ENCODE measurements around the gene UBAC2.
A peak's percentile ranks its signal among the peaks of the same experiment; 100 is the strongest.
"Not testable (repeated sequence)": the region's sequence is repeated elsewhere in the genome, so short reads cannot be mapped to it uniquely, and the experiment has no call there.

Gene UBAC2

DNA sequence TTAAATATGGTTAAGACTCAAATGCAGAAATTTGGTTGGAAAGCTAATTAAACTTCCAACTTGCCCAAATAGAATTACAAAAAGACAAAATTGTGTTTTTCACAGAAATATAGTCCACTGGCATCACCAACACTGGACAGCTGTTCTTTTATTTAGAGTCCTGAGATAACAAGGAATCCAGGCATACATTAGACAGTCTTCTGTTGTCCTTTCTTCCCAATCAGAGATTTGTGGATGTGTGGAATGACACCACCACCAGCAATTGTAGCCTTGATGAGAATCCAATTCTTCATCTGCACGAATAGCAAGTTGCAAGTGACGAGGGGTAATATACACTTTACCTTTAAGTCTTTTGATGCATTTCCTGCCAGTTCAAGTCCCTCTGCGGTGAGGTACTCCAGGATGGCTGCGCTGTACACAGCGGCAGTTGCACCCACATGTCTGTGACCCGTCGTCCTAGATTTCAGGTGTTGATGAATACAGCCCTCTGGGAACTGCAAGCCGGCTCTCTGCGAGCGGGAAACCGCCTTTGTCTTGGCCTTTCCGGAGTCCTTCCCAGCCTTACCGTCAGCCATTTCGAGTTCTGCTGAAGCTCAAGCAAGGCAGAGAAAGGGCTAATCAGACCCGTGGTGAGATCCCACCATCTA lies 14.7 kb downstream of the UBAC2 start:
- DNase-seq, result peak; percentile 52 to 79 (median 66)

DNA sequence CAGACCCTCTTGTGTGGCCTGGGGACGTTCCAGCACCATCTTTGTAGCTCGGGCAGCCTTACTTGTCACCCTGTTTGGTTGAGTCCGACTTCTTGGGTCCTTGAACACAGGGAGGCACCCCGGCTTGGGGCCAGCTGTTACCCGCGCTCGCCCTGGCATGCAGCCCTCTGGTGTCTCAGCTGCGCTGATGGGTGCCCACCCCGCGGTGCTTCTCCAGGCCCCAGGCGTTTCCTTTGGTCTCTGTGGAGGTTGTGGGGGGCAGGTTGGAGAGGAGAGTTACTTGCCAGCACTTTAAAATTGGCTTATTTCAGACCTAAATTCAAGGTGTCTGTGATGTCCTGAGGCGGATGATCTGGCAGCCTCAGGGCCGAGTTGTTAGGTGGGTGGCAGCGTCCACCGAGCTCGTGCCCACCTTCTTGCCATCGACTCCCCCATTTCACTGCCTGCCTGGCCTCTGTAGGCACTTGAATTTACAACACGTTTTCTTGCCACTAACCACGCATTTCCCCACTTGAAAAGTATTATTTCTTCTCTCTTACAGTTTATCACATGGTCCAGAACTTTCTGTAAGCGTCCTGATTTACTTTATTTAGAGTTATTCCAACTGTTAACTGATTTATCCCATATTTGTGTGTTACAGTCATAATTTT lies 16.9 kb downstream of the UBAC2 start:
- DNase-seq, result peak in 2 of 6 experiments; percentile 18 to 23

DNA sequence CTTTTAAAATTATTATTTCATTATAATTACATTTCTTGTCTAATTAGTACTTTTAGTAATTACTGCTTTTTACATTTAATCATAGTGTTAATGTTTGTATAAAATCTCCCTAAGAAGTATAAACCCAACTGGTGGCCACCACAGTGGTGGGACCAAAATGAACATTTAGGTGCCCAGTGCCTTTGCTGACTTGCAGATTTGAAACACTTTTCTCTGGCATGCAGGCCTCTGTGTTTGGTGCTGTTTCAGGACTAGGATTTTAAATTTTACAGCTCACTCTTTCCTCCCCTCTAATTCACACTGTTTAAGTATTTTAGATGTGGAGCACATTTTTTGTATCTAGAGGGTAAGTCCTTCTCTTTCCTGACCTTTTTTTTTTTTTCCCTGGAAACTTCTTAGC lies 17.5 kb downstream of the UBAC2 start:
- no peak for DNase-seq

GRCh38 chr13:99218545-99218944 lies 17.9 kb downstream of the UBAC2 start:
- no peak for DNase-seq

- DNase-seq, result peak; percentile 24 to 87 (median 72)
Measured at GRCh38 chr13:99218969-99219368, 18.3 kb downstream of the UBAC2 start.

DNA sequence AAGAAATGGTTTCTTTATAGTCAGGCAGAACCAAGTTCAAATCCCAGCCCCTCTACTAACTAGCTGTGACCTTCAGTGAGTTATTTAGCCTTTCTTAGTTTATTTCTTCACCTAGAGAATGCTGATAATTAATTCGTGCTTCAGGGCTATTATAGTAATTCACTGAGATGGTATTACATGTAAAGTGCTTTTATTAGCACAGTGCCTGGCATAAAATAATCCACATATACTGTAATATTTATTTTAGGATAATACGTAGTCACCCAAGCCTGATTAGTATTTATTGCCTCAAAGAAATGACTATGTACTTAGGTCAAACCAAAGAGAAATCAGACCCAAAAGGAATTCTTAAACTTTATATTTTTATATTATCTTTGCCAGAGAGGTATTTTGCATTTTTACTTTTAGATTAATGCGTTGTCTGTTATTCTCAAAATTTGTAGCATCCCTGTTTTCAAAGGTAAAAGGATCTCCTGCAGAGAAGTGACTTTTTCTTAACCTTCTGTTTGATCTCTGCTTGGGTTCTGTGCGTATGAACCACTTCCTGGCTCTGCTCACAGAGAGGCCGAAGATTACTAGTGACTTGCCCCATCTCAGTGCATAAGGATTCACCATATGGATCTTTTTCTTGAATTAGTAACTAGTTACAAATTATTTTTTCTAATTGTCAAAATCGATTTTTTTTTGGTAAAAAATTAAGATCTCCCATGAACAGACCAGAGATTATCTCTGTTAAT lies 19.7 kb downstream of the UBAC2 start:
- peak in 4 of 6 experiments; percentile 19 to 65 (median 48) for DNase-seq

- DNase-seq, result no peak
Measured at GRCh38 chr13:99221567-99222239, 21.0 kb downstream of the UBAC2 start.

- DNase-seq, result no peak
Measured at GRCh38 chr13:99223587-99223986, 22.9 kb downstream of the UBAC2 start.

GRCh38 chr13:99224021-99224420 lies 23.4 kb downstream of the UBAC2 start:
- no peak for DNase-seq

GRCh38 chr13:99225078-99225477 lies 24.4 kb downstream of the UBAC2 start:
- no peak for DNase-seq

GRCh38 chr13:99226513-99226912 lies 25.9 kb downstream of the UBAC2 start:
- no peak for DNase-seq

DNA sequence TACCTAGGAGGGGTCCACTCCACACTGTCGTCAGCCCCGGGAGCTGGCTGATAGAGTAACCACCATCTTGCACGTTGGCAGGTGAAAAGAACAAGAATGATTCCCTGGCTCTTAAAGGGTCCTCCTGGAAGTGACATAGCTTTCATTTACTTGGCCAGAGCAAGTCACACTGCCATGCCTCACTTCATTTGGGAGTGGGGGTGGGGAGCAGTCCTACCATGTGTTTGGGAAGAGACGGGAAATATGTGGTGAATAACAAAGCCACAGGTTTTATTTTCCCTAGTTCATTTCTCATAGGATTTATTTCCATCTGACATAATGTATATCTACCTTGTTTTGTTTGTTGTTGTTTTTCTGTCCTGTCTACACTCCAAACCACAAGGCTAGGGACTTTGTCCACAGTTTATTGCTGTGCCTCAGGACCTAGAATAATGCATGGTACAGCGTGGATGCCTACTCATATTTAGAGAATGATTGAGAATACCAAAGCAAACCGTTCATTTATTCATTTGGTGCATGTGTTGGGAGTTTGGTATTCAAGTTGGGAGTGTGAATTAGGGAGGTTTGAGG lies 26.8 kb downstream of the UBAC2 start:
- no peak for DNase-seq

GRCh38 chr13:99227909-99228688 lies 27.4 kb downstream of the UBAC2 start:
- no peak for DNase-seq

DNA sequence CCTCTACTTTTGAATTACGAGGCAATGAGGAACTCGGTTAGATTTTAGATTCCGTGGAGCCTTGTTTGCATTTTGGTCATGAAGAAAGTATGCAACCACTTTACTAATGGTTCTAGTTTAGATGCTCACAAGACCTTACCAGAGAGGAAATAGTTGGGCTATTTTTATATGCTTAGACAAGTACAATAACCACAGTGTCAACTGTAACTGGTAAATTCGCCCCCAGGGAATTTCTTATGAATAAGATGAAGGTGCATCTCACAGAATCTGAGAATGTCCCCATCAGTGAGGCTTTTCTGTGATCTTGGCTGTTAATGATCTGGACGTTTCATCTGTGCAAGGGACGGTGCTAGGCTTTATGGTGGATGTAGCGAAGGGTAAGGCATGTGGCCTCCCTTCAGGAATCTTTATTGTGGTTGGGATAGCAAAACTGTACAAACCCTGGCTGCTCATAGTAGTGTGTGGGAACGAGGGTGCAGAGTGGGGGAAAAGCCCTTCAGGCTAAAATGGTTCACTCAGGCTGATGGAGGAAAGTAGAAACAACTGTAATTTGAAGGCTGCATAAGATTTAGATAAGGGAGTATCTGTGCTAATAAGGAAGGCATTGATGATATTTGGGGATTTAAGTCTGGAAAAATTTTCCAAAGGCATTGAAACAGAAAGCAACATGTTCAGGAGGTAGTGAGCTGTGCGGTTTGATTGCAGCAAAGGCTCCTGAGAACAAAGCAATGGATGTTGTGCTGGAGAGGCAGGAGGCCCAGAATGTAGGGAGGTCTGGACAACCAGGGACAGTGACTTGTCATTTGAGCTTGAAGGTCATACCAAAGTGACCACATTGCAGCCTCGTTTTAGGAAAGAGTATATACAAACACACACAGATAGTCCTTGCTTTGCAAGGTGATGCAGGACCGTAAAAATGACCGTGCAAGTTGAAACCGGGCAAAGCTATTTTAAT lies 28.4 kb downstream of the UBAC2 start:
- DNase-seq, result no peak

DNA sequence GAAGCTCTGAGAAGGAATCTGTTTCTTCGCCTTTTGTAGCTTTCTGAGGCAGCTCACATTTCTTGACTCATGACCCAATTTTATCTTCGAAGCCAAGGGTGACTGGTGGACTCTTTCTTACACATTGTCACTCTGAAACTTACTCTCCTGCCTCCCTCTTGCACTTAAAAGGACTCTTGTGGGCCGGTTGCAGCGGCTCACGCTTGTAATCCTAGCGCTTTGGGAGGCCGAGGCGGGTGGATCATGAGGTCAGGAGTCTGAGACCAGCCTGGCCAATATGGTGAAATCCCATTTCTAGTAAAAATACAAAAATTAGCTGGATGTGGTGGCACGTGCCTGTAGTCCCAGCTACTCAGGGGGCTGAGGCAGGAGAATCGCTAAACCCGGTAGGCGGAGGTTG lies 29.9 kb downstream of the UBAC2 start:
- DNase-seq, result not testable (repeated sequence)

- no peak for DNase-seq
Measured at GRCh38 chr13:99230991-99231390, 30.3 kb downstream of the UBAC2 start.

- DNase-seq, result no peak
Measured at GRCh38 chr13:99231721-99232120, 31.1 kb downstream of the UBAC2 start.

DNA sequence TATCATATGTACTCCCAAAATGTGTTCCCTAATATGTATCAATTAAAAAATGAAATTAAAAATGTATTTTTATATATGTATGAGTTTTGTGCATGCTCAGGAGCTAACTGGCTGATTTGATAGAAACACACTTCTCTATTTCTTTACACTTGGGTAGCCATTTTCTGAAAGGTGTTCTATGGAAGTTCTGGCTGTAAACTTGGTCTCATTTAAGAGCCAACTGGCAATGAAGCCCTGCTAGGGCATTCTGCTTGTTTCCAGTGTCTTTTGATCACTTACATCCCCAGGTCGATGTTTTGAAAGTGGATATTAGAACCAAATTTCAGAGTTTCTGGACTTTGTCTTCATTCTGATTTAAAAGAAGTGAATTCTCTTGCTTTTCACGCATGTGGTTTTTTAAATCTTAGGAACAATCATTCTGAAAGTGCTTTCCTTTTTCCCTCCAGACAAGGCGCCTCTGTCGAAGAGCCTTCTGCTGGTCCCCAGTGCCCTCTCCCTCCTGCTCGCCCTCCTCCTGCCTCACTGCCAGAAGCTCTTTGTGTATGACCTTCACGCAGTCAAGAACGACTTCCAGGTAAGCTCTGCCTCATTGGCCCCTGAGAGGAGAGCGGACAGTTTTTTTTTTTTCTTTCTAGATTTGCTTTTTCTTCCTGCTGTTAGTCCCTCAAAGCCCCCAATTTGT lies 37.5 kb downstream of the UBAC2 start:
- DNase-seq, result peak in 2 of 6 experiments; percentile 22 to 27

GRCh38 chr13:99246100-99246499 lies 45.4 kb downstream of the UBAC2 start:
- DNase-seq, result no peak

- DNase-seq, result not testable (repeated sequence)
Measured at GRCh38 chr13:99249178-99249577, 48.5 kb downstream of the UBAC2 start.

Data from stimulated activated naive CD4-positive, alpha-beta T cell (primary cell).